H9 (cell line): ENCODE data around the gene DLG2. TPM values are rescaled to one million over a fixed set of nuclear protein-coding genes. Genes with fewer than 3 reads are reported as not detected.

Experiments used
- DNase-seq: peaks from one replicate; pipeline ENCODE4 v3.0.0-alpha.2; 2017
- H2AFZ ChIP-seq: one replicate; pipeline ENCODE4 v1.6.1; 2013; ENCODE audit warnings: mild to moderate bottlenecking, low read length, control low read depth, moderate library complexity
- H2AK5ac ChIP-seq: 2 replicates; pipeline ENCODE4 v1.6.1; 2013; ENCODE audit warnings: low read length, control low read depth, mixed read lengths; ENCODE audit not compliant: insufficient read length
- H2BK120ac ChIP-seq: one replicate; pipeline ENCODE4 v1.6.1; 2013; ENCODE audit warnings: low read depth, mild to moderate bottlenecking, low read length, control low read depth, inconsistent platforms; ENCODE audit not compliant: poor library complexity, severe bottlenecking
- H2BK12ac ChIP-seq: 2 replicates; pipeline ENCODE4 v1.6.1; 2013; ENCODE audit warnings: low read length, control low read depth, mixed read lengths, low read depth; ENCODE audit not compliant: insufficient read length
- H2BK15ac ChIP-seq: 2 replicates; pipeline ENCODE4 v1.6.1; 2013; ENCODE audit warnings: low read depth, low read length, control low read depth
- H2BK20ac ChIP-seq: one replicate; pipeline ENCODE4 v1.6.1; 2013; ENCODE audit warnings: low read depth, mild to moderate bottlenecking, low read length, control low read depth, inconsistent platforms; ENCODE audit not compliant: poor library complexity, severe bottlenecking
- H2BK5ac ChIP-seq: 2 replicates; pipeline ENCODE4 v1.6.1; 2013; ENCODE audit warnings: low read length, control low read depth, mixed read lengths; ENCODE audit not compliant: insufficient read length
- H3K14ac ChIP-seq: 2 replicates; pipeline ENCODE4 v1.6.1; 2013; ENCODE audit warnings: low read length, control low read depth; ENCODE audit not compliant: insufficient read depth
- H3K18ac ChIP-seq: 2 replicates; pipeline ENCODE4 v1.6.1; 2013; ENCODE audit warnings: low read depth, mild to moderate bottlenecking, mixed read lengths, low read length, control low read depth; ENCODE audit not compliant: insufficient read length
- H3K23ac ChIP-seq: 2 replicates; pipeline ENCODE4 v1.6.1; 2013; ENCODE audit warnings: low read length, control low read depth, mixed read lengths, low read depth; ENCODE audit not compliant: insufficient read length
- H3K23me2 ChIP-seq: 2 replicates; pipeline ENCODE4 v1.6.1; 2013; ENCODE audit warnings: low read depth, mild to moderate bottlenecking, mixed read lengths, low read length, control low read depth; ENCODE audit not compliant: insufficient read length, poor library complexity, severe bottlenecking
- H3K27ac ChIP-seq: 2 replicates; pipeline ENCODE4 v1.5.1; 2013; ENCODE audit warnings: low read length, control low read depth, mixed read lengths, low read depth; ENCODE audit not compliant: insufficient read length
- H3K27me3 ChIP-seq: 2 replicates; pipeline ENCODE4 v1.6.1; 2013; ENCODE audit warnings: low read length, control low read depth, inconsistent platforms; ENCODE audit not compliant: insufficient read depth
- H3K4ac ChIP-seq: 2 replicates; pipeline ENCODE4 v1.6.1; 2013; ENCODE audit warnings: low read depth, mild to moderate bottlenecking, control low read depth, inconsistent platforms, low read length, moderate library complexity
- H3K4me1 ChIP-seq: 2 replicates; pipeline ENCODE4 v1.6.1; 2013; ENCODE audit warnings: low read length, control low read depth, inconsistent platforms; ENCODE audit not compliant: insufficient read depth
- H3K4me2 ChIP-seq: 2 replicates; pipeline ENCODE4 v1.6.1; 2013; ENCODE audit warnings: low read length, control low read depth, mixed read lengths; ENCODE audit not compliant: insufficient read length, insufficient read depth
- H3K56ac ChIP-seq: 2 replicates; pipeline ENCODE4 v1.6.1; 2013; ENCODE audit warnings: low read depth, mild to moderate bottlenecking, mixed read lengths, low read length, control low read depth; ENCODE audit not compliant: insufficient read length
- H3K79me1 ChIP-seq: 2 replicates; pipeline ENCODE4 v1.6.1; 2013; ENCODE audit warnings: low read depth, mild to moderate bottlenecking, moderate library complexity, low read length, control low read depth, inconsistent platforms; ENCODE audit not compliant: insufficient read depth, poor library complexity, severe bottlenecking
- H3K79me2 ChIP-seq: 2 replicates; pipeline ENCODE4 v1.6.1; 2013; ENCODE audit warnings: low read length, control low read depth, inconsistent platforms; ENCODE audit not compliant: insufficient read depth
- H3K9ac ChIP-seq: 2 replicates; pipeline ENCODE4 v1.6.1; 2013; ENCODE audit warnings: low read length, control low read depth, mixed read lengths; ENCODE audit not compliant: insufficient read length; ENCODE audit errors: extremely low read depth
- H3K9me3 ChIP-seq: one replicate; pipeline ENCODE4 v1.6.1; 2013; ENCODE audit warnings: low read depth, low read length, inconsistent platforms; ENCODE audit not compliant: control insufficient read depth
- H3T11ph ChIP-seq: one replicate; pipeline ENCODE4 v1.6.1; 2013; ENCODE audit warnings: mild to moderate bottlenecking, low read length, control low read depth, inconsistent platforms
- H4K20me1 ChIP-seq: one replicate; pipeline ENCODE4 v1.6.1; 2013; ENCODE audit not compliant: control insufficient read depth, insufficient read length, insufficient read depth
- H4K5ac ChIP-seq: 2 replicates; pipeline ENCODE4 v1.6.1; 2013; ENCODE audit warnings: low read depth, mild to moderate bottlenecking, mixed read lengths, low read length, control low read depth; ENCODE audit not compliant: insufficient read length
- H4K8ac ChIP-seq: replicated peaks from 2 replicates; pipeline ENCODE4 v1.6.1; 2013; ENCODE audit warnings: low read length, control low read depth, mixed read lengths, low read depth; ENCODE audit not compliant: insufficient read length
- H4K91ac ChIP-seq: 2 replicates; pipeline ENCODE4 v1.6.1; 2013; ENCODE audit warnings: low read depth, mild to moderate bottlenecking, moderate library complexity, mixed read lengths, low read length, control low read depth; ENCODE audit not compliant: insufficient read length
- H3K27ac Mint-ChIP-seq, 3 experiments: 2 replicates in 2 of 3; 3 replicates in 1 of 3; pipeline ENCODE4 v1.8.0; 2020 to 2021; ENCODE audit warnings: mixed read lengths in 3 of 3, mild to moderate bottlenecking in 1 of 3, moderate library complexity in 1 of 3
- H3K27me3 Mint-ChIP-seq: 2 replicates; pipeline ENCODE4 v1.8.0; 2021; ENCODE audit warnings: low read depth, mild to moderate bottlenecking, moderate library complexity, mixed read lengths
- H3K36me3 Mint-ChIP-seq, 3 experiments: 2 replicates in 2 of 3; 3 replicates in 1 of 3; pipeline ENCODE4 v1.8.0; 2020 to 2021; ENCODE audit warnings: low read depth in 3 of 3, mixed read lengths in 3 of 3; ENCODE audit not compliant: insufficient read depth in 1 of 3
- H3K4me1 Mint-ChIP-seq, 2 experiments: 2 replicates each; pipeline ENCODE4 v1.8.0; 2020; ENCODE audit warnings: mixed read lengths in 2 of 2
- H3K4me3 Mint-ChIP-seq, 2 experiments: 2 replicates in 1 of 2; 3 replicates in 1 of 2; pipeline ENCODE4 v1.8.0; 2020 to 2021; ENCODE audit warnings: mild to moderate bottlenecking in 2 of 2, mixed read lengths in 2 of 2, moderate library complexity in 1 of 2
- H3K9me3 Mint-ChIP-seq, 2 experiments: 2 replicates in 1 of 2; 3 replicates in 1 of 2; pipeline ENCODE4 v1.8.0; 2020; ENCODE audit warnings: mild to moderate bottlenecking in 2 of 2, mixed read lengths in 2 of 2, moderate library complexity in 1 of 2
- WGBS: extraction: QIAGEN DNeasy Blood & Tissue Kit; methylation state at CpG from one replicate; pipeline ENCODE4 v1.1.7; 2013; ENCODE audit warnings: missing lambda C conversion rate, low lambda C conversion rate, mixed read lengths; ENCODE audit not compliant: insufficient read length; ENCODE audit errors: extremely low coverage; 5-methylcytosine and 5-hydroxymethylcytosine counted together
- total RNA-seq: library from RNA; stranded (reverse); gene quantifications from 2 replicates; pipeline ENCODE4 v1.2.1, GENCODE V29; 2021
- TF ChIP-seq, protein P1 (sequence below): fragments of 200-600 bp; sonication (generic); conservative IDR thresholded peaks from 3 replicates; pipeline ENCODE4 v1.8.0; 2021; ENCODE audit warnings: antibody characterized with exemption, mild to moderate bottlenecking

DLG2 gene
- total RNA-seq, 1 experiment from 2014 or later = 8.0 TPM

DNA sequence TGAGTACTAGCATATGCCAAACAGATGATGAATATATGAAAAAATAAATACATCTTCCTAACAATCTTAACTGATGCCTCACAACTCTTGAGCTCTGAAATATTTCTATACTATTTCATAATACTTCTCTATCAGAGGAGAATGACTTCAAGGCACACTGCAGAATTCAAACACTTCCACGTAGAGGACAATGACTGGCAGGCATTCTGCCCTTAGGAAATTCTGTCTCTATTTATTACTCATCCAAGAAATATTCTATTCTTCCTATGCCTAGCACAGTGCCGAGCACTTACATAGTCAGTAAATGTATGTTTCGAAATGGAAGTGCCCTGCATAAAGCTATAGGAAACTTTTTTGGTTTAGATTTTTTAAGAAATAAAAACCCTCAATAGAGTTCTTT, 809.1 kb downstream of the DLG2 start:
- no peak overlapping the region for H2AK5ac ChIP-seq
- H3K9ac ChIP-seq = no peak overlapping the region
- no peak overlapping the region for H3K4ac ChIP-seq
- H3T11ph ChIP-seq = no peak overlapping the region
- H4K20me1 ChIP-seq = no peaks in the 10 kb centered on the region
- no peak overlapping the region for H2BK12ac ChIP-seq
- H2BK20ac ChIP-seq = no peak overlapping the region
- H3K27ac ChIP-seq = no peak overlapping the region
- Mint-ChIP-seq H3K27me3 (no peaks in the 10 kb centered on the region), H3K36me3 (no peaks in the 10 kb centered on the region), H3K4me3 (no peak overlapping the region), H3K4me1 (peaks cover 6 to 7% of the 10 kb centered on the region in 2 experiments), H3K9me3 (no peaks in the 10 kb centered on the region), H3K27ac (no peak overlapping the region)
- H3K23ac ChIP-seq = no peak overlapping the region
- no peak for DNase-seq
- no peak overlapping the region for H3K4me2 ChIP-seq
- no peaks in the 10 kb centered on the region for H3K4me1 ChIP-seq
- no peaks in the 10 kb centered on the region for H3K27me3 ChIP-seq
- H2AFZ ChIP-seq = no peak overlapping the region
- H4K5ac ChIP-seq = no peak overlapping the region
- no peaks in the 10 kb centered on the region for H3K23me2 ChIP-seq
- H3K14ac ChIP-seq = no peak overlapping the region
- H2BK15ac ChIP-seq = no peak overlapping the region
- H2BK120ac ChIP-seq = no peak overlapping the region
- no peak overlapping the region for H4K91ac ChIP-seq
- TF ChIP-seq, protein P1, sequence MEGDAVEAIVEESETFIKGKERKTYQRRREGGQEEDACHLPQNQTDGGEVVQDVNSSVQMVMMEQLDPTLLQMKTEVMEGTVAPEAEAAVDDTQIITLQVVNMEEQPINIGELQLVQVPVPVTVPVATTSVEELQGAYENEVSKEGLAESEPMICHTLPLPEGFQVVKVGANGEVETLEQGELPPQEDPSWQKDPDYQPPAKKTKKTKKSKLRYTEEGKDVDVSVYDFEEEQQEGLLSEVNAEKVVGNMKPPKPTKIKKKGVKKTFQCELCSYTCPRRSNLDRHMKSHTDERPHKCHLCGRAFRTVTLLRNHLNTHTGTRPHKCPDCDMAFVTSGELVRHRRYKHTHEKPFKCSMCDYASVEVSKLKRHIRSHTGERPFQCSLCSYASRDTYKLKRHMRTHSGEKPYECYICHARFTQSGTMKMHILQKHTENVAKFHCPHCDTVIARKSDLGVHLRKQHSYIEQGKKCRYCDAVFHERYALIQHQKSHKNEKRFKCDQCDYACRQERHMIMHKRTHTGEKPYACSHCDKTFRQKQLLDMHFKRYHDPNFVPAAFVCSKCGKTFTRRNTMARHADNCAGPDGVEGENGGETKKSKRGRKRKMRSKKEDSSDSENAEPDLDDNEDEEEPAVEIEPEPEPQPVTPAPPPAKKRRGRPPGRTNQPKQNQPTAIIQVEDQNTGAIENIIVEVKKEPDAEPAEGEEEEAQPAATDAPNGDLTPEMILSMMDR = no peak
- no peak overlapping the region for H4K8ac ChIP-seq
- H2BK5ac ChIP-seq = no peak overlapping the region
- H3K9me3 ChIP-seq = no peaks in the 10 kb centered on the region
- H3K18ac ChIP-seq = no peak overlapping the region
- no peak overlapping the region for H3K56ac ChIP-seq
- H3K79me1 ChIP-seq = no peaks in the 10 kb centered on the region
- H3K79me2 ChIP-seq = no peaks in the 10 kb centered on the region
- no CpG with 5 or more reads among the region's 3 CpGs for WGBS
